SK-N-SH treated with all-trans-retinoic acid at 6 μM for 48 hours (cell line): ENCODE measurements around the gene CD6.

Experiments
- PATZ1 ChIP-seq: fragments of 250-450 bp; sonication (Bioruptor Pico); IDR thresholded peaks from 2 replicates; pipeline ENCODE4 v1.8.0; 2020; ENCODE audit warnings: mild to moderate bottlenecking, moderate library complexity, borderline replicate concordance
- SNAI2 ChIP-seq: fragments of 250-450 bp; sonication (Bioruptor Pico); IDR thresholded peaks from 2 replicates; pipeline ENCODE4 v1.5.0; 2020; ENCODE audit warnings: mild to moderate bottlenecking, moderate library complexity
- ZNF70 ChIP-seq: fragments of 450-650 bp; formaldehyde crosslinking; IDR thresholded peaks from 2 replicates; pipeline ENCODE4 v1.5.0; 2020; ENCODE audit warnings: mild to moderate bottlenecking, moderate library complexity

GRCh38 chr11:60923326-60923725 lies 48.2 kb upstream of the CD6 start:
- no peak for TF ChIP-seq PATZ1 (CRISPR knock-in tag)
- TF ChIP-seq ZNF70, result no peak
- TF ChIP-seq SNAI2 (CRISPR knock-in tag), result no peak
